IPS-NIHi7 (cell line): Measurements from ENCODE around the gene ACKR1.

Source experiments
- DNase-seq: peaks from one replicate; pipeline ENCODE4 v3.0.0; 2012; ENCODE audit warnings: mixed read lengths; ENCODE audit errors: extremely low spot score

The ACKR1 gene

GRCh38 chr1:159187647-159188374 is 16.9 kb upstream of the ACKR1 start:
- DNase-seq, result peak; percentile 45

- peak; percentile 88 for DNase-seq
These were observed 16.3 kb upstream of the ACKR1 start for GRCh38 chr1:159188375-159188788.

- no peak for DNase-seq
These were observed 14.2 kb upstream of the ACKR1 start for GRCh38 chr1:159190441-159190840.

- DNase-seq, result no peak
These were observed 8.1 kb upstream of the ACKR1 start for GRCh38 chr1:159196543-159196942.

- peak; percentile 76 for DNase-seq
These were observed 6.8 kb upstream of the ACKR1 start for GRCh38 chr1:159197561-159198557.

GRCh38 chr1:159199901-159200300 is 4.8 kb upstream of the ACKR1 start:
- DNase-seq, result no peak

- no peak for DNase-seq
These were observed 3.9 kb upstream of the ACKR1 start for GRCh38 chr1:159200769-159201168.

GRCh38 chr1:159201642-159202041 is 3.0 kb upstream of the ACKR1 start:
- no peak for DNase-seq

- no peak for DNase-seq
These were observed 1.1 kb upstream of the ACKR1 start for GRCh38 chr1:159203610-159204009.

GRCh38 chr1:159205225-159205624 is 550 bp downstream of the ACKR1 start:
- DNase-seq, result peak; percentile 55

GRCh38 chr1:159206110-159206509 is 1.4 kb downstream of the ACKR1 start:
- no peak for DNase-seq

GRCh38 chr1:159207080-159207479 is 2.4 kb downstream of the ACKR1 start:
- DNase-seq, result no peak

GRCh38 chr1:159207774-159208173 is 3.1 kb downstream of the ACKR1 start:
- no peak for DNase-seq

- peak; percentile 58 for DNase-seq
These were observed 3.6 kb downstream of the ACKR1 start for GRCh38 chr1:159208175-159208825.

- DNase-seq, result no peak
These were observed 4.4 kb downstream of the ACKR1 start for GRCh38 chr1:159209061-159209460.

GRCh38 chr1:159211331-159212136 is 6.9 kb downstream of the ACKR1 start:
- DNase-seq, result peak; percentile 63

GRCh38 chr1:159212596-159212995 is 7.9 kb downstream of the ACKR1 start:
- no peak for DNase-seq

- peak; percentile 67 for DNase-seq
These were observed 9.6 kb downstream of the ACKR1 start for GRCh38 chr1:159214149-159214760.

GRCh38 chr1:159218649-159219636 is 14.3 kb downstream of the ACKR1 start:
- DNase-seq, result no peak
